Measurements from ENCODE around the gene LRRFIP1.

Gene LRRFIP1

GRCh38 chr2:237708491-237708890, 81.1 kb downstream of the LRRFIP1 start:
- no peak for DNase-seq

DNA sequence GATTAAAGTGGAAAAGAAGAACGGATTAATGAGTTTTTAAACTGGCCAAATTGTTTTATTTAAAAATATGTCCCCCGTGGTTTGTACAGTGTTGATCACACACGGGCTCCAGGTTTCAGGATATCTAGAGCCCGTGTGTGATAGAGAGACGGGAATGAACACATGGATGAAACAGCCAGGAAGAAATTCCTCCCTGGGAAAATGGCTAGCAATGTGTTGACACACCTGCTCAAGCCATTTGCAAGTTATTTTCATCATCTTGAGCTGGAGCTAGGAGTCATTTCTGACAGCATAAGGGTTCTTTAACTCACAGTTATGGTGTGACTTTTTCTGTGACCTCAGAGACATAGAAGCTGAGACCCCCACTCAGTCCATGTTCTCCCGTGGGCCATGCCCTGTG, 81.6 kb downstream of the LRRFIP1 start:
- DNase-seq = no peak

DNA sequence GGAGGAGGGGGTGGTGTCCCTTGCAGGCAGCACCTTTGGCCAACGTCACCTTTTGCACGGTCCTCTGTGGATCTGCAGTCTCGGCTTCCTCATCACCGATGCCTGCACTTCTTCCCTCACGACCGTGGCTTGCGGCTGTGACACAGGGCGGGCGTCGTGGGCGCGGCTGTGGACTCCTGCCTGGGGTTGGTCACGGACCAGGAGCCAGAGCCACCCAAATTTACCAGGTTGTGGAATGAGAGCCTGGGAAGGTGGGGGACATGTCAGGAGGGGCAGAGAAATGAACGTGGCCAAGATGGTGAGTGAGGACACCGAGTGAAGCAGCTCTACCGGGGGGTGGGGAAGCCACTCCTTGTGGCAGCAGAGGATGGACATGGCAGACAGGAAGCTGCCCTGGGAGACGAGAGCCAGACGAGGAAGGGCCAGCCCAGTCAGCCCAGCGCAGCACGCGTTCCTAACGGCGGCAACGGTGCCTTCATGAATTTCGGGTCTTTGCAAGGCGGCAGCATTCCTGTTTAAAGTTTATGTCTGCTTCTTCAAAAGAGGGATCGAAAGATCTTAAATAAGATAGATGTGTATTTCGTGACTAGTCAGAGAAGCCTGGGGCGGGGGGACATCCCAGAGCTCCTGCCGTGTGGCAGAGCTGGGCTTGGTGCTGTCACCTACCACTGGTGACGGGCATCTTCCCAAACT, 84.2 kb downstream of the LRRFIP1 start:
- no peak for DNase-seq

- DNase-seq = no peak
Observed at GRCh38 chr2:237712477-237713377, 85.3 kb downstream of the LRRFIP1 start.

- DNase-seq = no peak
Observed at GRCh38 chr2:237714690-237715458, 87.5 kb downstream of the LRRFIP1 start.

- no peak for DNase-seq
Observed at GRCh38 chr2:237715459-237715947, 88.1 kb downstream of the LRRFIP1 start.

DNA sequence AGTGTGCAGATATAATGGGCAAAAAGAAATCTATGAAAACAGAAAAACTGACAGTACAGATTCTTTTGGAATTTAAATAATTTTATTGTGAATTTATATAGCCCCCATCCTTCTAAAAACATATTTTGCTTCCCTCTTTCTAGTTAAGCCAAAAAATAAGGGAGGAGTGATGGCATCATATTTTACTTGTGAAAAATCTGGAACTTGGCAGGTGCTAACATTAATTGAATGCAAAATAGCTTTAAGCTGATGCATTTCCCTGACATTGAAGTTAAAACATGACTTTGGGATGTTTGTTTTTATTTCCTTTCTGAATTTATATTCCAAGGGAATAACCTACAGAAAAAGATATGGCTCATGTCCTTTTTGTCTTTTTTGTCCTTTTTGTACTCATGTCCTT, 88.6 kb downstream of the LRRFIP1 start:
- DNase-seq = no peak

DNA sequence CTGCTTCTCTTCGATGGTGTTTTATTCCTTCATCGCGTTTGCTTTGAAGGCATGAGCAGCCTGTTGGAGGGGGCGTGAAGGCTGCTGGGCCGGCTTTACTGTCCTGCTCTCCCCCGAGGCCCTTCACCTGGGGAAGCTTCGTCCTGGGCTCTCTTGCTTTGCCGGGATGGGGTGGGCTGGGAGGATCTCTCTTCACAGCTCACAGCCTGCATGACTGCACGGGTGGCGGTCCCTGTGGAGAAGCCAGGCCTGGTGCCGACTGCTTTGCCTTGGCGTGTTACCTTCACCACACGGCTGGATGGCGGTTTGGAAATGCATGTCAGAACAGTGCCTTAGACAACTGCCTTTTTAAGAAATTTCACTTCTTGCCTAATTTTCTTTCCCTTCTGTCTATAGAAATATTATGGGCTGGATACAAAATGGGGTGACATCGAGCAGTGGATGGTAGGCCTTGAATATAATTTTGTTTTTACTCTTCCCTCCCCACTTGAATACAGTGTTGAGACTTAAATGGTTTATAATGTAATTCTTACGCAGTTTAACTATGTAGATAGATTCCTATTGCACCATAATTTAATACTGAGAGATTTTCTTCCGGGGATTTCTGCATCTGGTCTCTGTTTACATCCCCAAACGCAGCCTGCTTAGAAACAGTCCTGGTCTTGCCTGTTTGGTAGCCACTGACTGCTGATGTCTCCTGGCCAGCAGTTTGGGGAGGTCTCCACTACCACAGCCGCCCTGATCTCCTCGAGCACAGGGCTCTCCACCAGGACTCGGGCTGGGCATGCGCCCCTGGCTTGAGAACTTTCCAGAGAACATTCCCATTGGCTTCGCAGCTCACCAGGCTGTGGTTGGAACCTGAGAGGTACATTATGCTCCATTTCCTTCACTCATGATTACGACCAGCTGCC, 90.2 kb downstream of the LRRFIP1 start:
- DNase-seq = no peak

DNA sequence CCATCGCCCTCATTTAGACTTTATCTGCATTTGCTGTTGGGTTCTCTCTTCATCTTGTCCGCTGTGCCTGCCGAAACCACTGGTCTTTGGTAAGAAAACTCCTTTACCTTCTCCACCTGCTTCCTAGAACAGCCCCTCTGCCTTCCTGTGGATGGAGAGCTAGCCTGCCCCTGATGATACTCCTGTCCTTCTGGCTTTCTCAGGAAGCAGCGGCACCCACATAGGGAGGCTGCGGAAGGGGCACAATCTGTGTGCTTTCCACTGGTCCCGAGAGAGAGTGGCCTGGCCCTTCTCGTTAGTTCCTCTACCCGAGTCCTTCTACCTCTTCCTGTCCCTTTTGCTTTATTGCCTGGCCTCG, 90.9 kb downstream of the LRRFIP1 start:
- DNase-seq = no peak

DNA sequence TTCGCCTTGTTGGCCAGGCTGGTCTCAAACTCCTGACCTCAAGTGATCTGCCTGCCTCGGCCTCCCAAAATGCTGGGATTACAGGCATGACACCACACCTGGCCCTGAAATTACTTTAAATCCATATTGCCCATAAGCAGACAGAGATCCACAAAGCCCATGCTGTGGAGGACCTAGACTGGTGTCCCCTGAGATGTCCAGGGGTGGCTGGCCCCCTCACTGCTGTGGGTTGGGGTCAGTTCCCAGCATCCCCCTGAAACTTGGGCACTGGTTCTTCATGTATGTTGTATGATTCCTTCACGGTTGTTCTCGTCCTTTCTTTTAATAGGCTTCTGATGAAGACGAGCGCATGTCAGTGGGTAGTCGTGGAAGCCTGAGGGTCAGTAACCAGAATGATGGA, 93.1 kb downstream of the LRRFIP1 start:
- DNase-seq = no peak

DNA sequence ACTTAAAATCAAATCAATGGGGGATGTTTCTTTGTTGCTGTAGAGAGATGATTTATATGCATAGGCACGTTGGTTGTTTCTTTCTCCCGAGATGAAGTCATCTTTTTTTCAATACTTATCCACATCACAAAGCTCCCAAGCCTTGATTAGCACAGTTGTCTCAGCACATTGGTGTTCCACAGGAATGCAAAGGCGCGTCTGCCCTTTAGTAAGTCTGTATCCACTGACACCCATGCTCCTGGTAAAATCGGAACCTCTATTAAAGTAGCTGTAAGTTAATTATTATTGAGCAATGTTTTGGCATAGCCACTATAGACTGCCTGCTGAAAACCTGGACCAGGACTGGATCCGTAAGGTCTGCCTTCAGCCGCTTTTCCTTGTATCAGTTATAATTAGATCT, 93.6 kb downstream of the LRRFIP1 start:
- no peak for DNase-seq

DNA sequence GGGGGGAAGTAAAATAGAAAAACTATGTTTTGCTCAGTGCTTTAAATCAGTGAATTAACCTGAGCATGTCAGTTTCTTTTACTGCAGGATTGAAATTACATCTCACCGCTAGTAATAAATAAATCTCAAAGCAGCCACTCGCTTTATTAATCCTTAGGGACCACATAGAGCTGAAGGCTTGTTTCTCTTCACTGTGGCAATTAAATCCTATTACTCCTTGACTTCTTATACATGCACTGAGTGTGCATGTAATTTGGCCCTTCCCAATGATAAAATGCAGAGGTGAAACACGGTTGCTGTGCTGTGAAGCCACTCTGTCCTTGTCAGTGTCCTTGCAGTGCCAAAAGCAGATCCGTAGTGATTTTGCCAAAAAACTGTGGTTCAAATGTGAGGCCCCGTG, 94.1 kb downstream of the LRRFIP1 start:
- no peak for DNase-seq

GRCh38 chr2:237722616-237723015, 95.2 kb downstream of the LRRFIP1 start:
- DNase-seq = no peak

DNA sequence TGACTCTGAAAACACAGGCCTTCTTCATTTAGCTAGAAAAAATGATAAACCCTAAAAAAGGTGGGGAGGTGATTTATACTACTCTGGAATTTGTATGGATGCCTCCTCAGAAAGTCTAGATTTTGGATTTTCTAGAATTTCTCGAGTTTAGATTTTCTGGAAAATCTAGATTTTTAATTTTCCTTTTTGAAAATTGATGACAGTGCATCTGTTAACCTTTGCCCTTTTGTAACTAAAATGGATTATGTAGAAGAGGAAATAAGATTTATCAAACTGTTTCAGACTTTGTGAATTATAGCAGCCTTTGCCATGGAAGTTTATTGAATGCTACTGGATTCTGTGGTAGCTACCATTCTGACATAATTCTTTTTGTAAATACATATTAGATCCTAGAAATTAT, 95.6 kb downstream of the LRRFIP1 start:
- no peak for DNase-seq

DNA sequence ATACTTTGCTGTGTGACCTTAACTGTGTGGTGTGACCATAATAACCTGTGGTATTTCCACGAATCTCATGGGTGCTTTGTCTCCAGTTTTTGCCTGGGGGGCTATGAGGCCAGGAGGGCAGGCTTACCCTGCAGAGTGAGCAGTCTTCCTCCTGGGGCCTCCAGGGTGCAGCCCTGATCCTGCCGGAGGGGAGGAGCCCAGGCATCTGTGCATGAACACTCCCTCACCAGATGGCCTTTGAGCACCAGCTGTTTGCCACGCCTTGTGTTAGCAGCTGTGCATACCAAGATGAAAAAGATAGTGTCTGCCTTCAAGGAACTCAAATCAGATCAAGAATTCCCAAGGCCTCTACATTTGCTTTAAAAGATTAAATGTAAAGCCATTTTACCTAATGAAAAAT, 96.2 kb downstream of the LRRFIP1 start:
- DNase-seq = no peak

DNA sequence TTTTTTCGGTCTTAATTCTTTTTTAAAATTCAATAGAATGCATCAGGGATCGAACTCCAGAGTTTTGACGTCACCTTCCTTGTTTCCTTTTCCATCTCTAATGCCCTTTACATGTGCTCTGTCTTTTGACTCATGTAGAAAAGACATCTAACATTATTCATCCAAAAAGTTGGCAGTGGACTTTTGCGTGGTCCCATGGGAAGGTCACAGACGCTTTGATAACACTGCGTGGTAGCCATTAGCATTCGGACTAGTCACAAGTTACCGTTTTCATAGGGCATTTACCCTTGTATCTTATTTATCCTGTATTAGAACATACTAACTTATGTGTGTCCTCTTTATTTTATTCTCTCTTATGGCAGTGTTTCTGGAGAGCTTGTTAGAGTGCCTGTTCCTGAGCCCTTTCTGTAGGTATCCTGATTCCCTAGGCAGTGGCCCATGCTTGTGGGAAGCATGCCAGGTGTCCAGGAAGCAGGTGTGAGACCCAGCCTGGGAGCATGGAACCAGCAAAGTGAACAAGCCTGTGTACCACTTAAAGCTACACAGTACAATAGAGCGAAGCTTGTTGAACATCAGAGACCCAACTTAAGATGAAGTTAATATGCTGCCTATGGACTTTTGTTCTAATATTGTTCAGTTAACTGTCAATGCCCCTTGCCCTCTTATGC, 97.6 kb downstream of the LRRFIP1 start:
- DNase-seq = no peak

- DNase-seq = no peak
Observed at GRCh38 chr2:237725661-237726060, 98.3 kb downstream of the LRRFIP1 start.

- DNase-seq = peak in 1 of 2 experiments; percentile 31
Observed at GRCh38 chr2:237726401-237726830, 99.0 kb downstream of the LRRFIP1 start.

GRCh38 chr2:237727363-237727762, 100.0 kb downstream of the LRRFIP1 start:
- no peak for DNase-seq

DNA sequence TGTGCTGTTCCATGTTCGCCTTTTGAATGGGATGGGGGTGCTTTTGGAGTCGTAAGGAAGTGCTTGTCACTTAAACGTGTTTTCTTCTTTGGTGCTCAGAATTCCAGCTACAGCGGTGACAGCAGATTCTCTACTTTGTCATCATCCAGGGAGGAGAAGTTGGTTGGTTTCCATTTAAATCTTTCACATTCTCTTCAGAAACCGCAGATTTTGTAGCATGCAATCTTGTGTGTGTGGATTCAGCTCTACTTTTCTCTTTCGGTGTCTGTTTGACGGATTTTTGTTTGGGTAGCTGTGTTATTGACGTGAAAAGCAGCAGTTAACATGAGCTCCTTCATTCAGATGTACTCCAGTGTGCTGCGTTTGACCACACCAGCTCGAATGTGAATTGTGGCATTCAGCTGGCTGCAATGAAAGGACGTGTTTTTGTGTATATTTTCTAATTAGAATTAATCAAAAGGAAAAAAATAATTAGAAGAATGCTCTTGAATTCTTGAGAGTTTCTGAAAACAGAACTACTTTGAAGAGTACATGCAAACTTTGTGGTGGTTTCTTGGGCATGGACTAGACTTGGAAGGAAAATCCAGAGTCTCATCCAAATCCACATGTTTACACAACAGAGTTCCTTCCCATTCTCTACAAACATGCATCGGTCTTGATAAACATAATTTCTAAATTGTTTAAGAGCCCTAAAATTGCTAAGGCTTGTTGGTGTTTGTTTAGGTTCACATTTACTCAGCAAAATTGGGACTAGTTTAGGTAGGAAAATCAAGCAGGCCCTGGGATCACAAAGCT, 102.5 kb downstream of the LRRFIP1 start:
- DNase-seq = no peak

- no peak for DNase-seq
Observed at GRCh38 chr2:237731663-237732062, 104.3 kb downstream of the LRRFIP1 start.

Measured in NCI-H1930 (cell line).